D721Med (cell line): ENCODE measurements around the gene ATP2A2.

Source experiments
- DNase-seq: peaks from one replicate; pipeline ENCODE4 v3.0.0; 2011; ENCODE audit warnings: low spot score; ENCODE audit not compliant: insufficient read length
- FAIRE-seq: peaks from 2 replicates; lab custom pipeline; 2011; peaks lifted over from hg19 to GRCh38; lab: Jason Lieb, UNC
- CTCF ChIP-seq: IDR thresholded peaks from 2 replicates; pipeline ENCODE4 v1.5.1; 2012; ENCODE audit warnings: mild to moderate bottlenecking, control low read depth; ENCODE audit not compliant: insufficient read depth; ENCODE audit errors: missing control alignments

Gene ATP2A2

GRCh38 chr12:110244372-110244771, 36.7 kb upstream of the ATP2A2 start:
- FAIRE-seq, result no peak
- no peak for TF ChIP-seq CTCF

GRCh38 chr12:110244829-110245228, 36.2 kb upstream of the ATP2A2 start:
- no peak for DNase-seq
- TF ChIP-seq CTCF, result no peak
- no peak for FAIRE-seq

More at GRCh38 chr12:110244372-110244771, 36.7 kb upstream of the ATP2A2 start:
- no peak for DNase-seq

GRCh38 chr12:110245369-110245772, 35.7 kb upstream of the ATP2A2 start:
- TF ChIP-seq CTCF, result peak; percentile 26
- no peak for DNase-seq
- no peak for FAIRE-seq

- no peak for DNase-seq
- TF ChIP-seq CTCF, result no peak
- no peak for FAIRE-seq
These were observed 34.3 kb upstream of the ATP2A2 start for GRCh38 chr12:110246636-110247339.

- DNase-seq, result no peak
- FAIRE-seq, result no peak
- TF ChIP-seq CTCF, result no peak
These were observed 33.5 kb upstream of the ATP2A2 start for GRCh38 chr12:110247340-110248095.

- no peak for FAIRE-seq
- no peak for TF ChIP-seq CTCF
- DNase-seq, result no peak
These were observed 33.0 kb upstream of the ATP2A2 start for GRCh38 chr12:110248096-110248447.

GRCh38 chr12:110249105-110249504, 31.9 kb upstream of the ATP2A2 start:
- no peak for TF ChIP-seq CTCF
- FAIRE-seq, result no peak
- no peak for DNase-seq
